Mesenchymal stem cell (in vitro differentiated cells and primary cell): ENCODE data around the gene LAMA5.
A peak's percentile ranks its signal among the peaks of the same experiment; 100 is the strongest.

ENCODE experiments used
- DNase-seq: peaks from one replicate; pipeline ENCODE4 v3.0.0-alpha.2; 2013
- H2AFZ ChIP-seq: one replicate; pipeline ENCODE4 v1.6.1; 2013; ENCODE audit warnings: low read depth, mild to moderate bottlenecking, control low read depth, inconsistent platforms, low read length, moderate library complexity
- H2AK5ac ChIP-seq: 2 replicates; pipeline ENCODE4 v1.6.1; 2013; ENCODE audit warnings: low read length, moderate library complexity, mild to moderate bottlenecking, inconsistent platforms; ENCODE audit not compliant: severe bottlenecking
- H2BK120ac ChIP-seq: one replicate; pipeline ENCODE4 v1.6.1; 2013; ENCODE audit warnings: low read depth, mild to moderate bottlenecking, inconsistent platforms, low read length, moderate library complexity
- H2BK12ac ChIP-seq, 2 experiments: one replicate each; pipeline ENCODE4 v1.6.1; 2013; ENCODE audit warnings: inconsistent platforms in 2 of 2, low read length in 2 of 2, mild to moderate bottlenecking in 2 of 2, moderate library complexity in 2 of 2, control low read depth in 1 of 2
- H2BK15ac ChIP-seq: one replicate; pipeline ENCODE4 v1.6.1; 2013; ENCODE audit warnings: mild to moderate bottlenecking, low read depth, inconsistent platforms; ENCODE audit not compliant: poor library complexity, severe bottlenecking
- H2BK5ac ChIP-seq: 2 replicates; pipeline ENCODE4 v1.6.1; 2013; ENCODE audit warnings: low read depth, mild to moderate bottlenecking, low read length, control low read depth, inconsistent platforms; ENCODE audit not compliant: poor library complexity, severe bottlenecking
- H3K14ac ChIP-seq, 2 experiments: one replicate each; pipeline ENCODE4 v1.6.1; 2013; ENCODE audit warnings: inconsistent platforms in 2 of 2, low read length in 2 of 2, control low read depth in 1 of 2, mild to moderate bottlenecking in 1 of 2, moderate library complexity in 1 of 2
- H3K18ac ChIP-seq, 2 experiments: one replicate each; pipeline ENCODE4 v1.6.1; 2013; ENCODE audit warnings: inconsistent platforms in 2 of 2, low read length in 2 of 2, control low read depth in 1 of 2, low read depth in 1 of 2, mild to moderate bottlenecking in 1 of 2
- H3K23ac ChIP-seq, 2 experiments: one replicate each; pipeline ENCODE4 v1.6.1; 2013; ENCODE audit warnings: inconsistent platforms in 2 of 2, low read length in 2 of 2, mild to moderate bottlenecking in 2 of 2, moderate library complexity in 2 of 2, control low read depth in 1 of 2
- H3K27ac ChIP-seq: 2 replicates; pipeline ENCODE4 v1.5.1; 2013; ENCODE audit warnings: mild to moderate bottlenecking, moderate library complexity, low read length, control low read depth, inconsistent platforms; ENCODE audit not compliant: poor library complexity, severe bottlenecking
- H3K27me3 ChIP-seq, 2 experiments: 2 replicates each; pipeline versions ENCODE4 v1.6.1 to v1.7.0; 2013; ENCODE audit warnings: low read length in 2 of 2, mild to moderate bottlenecking in 2 of 2, moderate library complexity in 2 of 2, control low read depth in 1 of 2, inconsistent platforms in 1 of 2; ENCODE audit not compliant: control insufficient read depth in 1 of 2, insufficient read depth in 1 of 2
- H3K36me3 ChIP-seq, 2 experiments: 2 replicates each; pipeline versions ENCODE4 v1.6.1 to v1.7.0; 2013; ENCODE audit warnings: low read length in 2 of 2, control low read depth in 1 of 2, inconsistent platforms in 1 of 2, low read depth in 1 of 2, mild to moderate bottlenecking in 1 of 2; ENCODE audit not compliant: insufficient read depth in 2 of 2, control insufficient read depth in 1 of 2
- H3K4ac ChIP-seq, 2 experiments: one replicate each; pipeline ENCODE4 v1.6.1; 2013; ENCODE audit warnings: inconsistent platforms in 2 of 2, low read length in 2 of 2, mild to moderate bottlenecking in 2 of 2, moderate library complexity in 2 of 2, control low read depth in 1 of 2, low read depth in 1 of 2
- H3K4me1 ChIP-seq: 2 replicates; pipeline ENCODE4 v1.6.1; 2013; ENCODE audit warnings: low read depth, low read length, control low read depth; ENCODE audit not compliant: control insufficient read depth, insufficient read depth
- H3K4me2 ChIP-seq: 2 replicates; pipeline ENCODE4 v1.6.1; 2013; ENCODE audit warnings: low read length, mild to moderate bottlenecking, inconsistent platforms; ENCODE audit not compliant: poor library complexity, severe bottlenecking
- H3K4me3 ChIP-seq, 2 experiments: 2 replicates each; pipeline versions ENCODE4 v1.5.1 to v1.7.0; 2013; ENCODE audit warnings: low read length in 2 of 2, mild to moderate bottlenecking in 2 of 2, control low read depth in 1 of 2, low read depth in 1 of 2; ENCODE audit not compliant: insufficient read depth in 1 of 2
- H3K79me1 ChIP-seq: replicated peaks from 2 replicates; pipeline ENCODE4 v1.6.1; 2013; ENCODE audit warnings: mild to moderate bottlenecking, control low read depth, low read length, inconsistent platforms; ENCODE audit not compliant: poor library complexity, severe bottlenecking
- H3K9ac ChIP-seq: 2 replicates; pipeline ENCODE4 v1.7.0; 2013; ENCODE audit warnings: mild to moderate bottlenecking, low read length, moderate library complexity
- H3K9me3 ChIP-seq: 2 replicates; pipeline ENCODE4 v1.7.0; 2013; ENCODE audit warnings: mild to moderate bottlenecking, low read length; ENCODE audit not compliant: control insufficient read depth
- H4K8ac ChIP-seq: one replicate; pipeline ENCODE4 v1.6.1; 2013; ENCODE audit warnings: inconsistent platforms, mild to moderate bottlenecking, low read length, moderate library complexity
- H4K91ac ChIP-seq: one replicate; pipeline ENCODE4 v1.6.1; 2013; ENCODE audit warnings: mild to moderate bottlenecking, low read length, inconsistent platforms
- WGBS: methylation state at CpG from one replicate; pipeline ENCODE4 v1.1.7; 2013; ENCODE audit warnings: mixed read lengths; 5-methylcytosine and 5-hydroxymethylcytosine counted together

LAMA5 gene

DNA sequence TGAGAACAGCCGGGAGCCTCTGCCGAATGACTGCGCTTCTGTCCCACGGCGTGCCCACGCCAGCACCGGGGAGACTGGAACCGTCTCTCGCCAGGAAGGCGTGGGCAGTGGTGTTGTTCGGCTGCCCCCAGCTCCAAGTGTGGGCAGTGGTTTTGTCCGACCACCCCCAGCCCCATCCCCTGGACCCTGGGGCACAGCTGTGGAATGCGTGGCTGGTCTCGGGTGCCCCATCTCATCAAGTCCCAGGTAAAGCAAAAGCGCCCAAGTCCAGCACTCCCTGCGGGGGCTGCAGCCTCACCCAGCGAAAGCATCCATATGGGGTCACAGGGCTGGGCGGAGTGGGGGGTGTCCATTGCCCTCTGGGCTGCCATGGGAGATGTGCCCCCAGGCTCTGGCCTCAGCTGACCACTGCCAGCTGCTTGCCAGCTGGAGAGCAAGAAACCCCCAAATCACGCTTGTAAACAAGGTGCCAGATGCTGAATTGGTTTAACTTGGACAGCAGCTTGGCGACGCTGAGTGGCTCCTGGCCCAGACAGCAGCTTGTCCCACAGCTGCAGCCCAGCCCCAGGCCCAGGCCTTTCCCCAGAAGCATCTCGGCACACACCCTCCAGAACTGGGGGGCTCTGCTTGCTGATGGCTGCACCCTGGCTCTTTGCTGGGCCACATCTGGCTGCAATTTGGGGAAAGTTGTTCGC, 35.5 kb upstream of the LAMA5 start:
- no peak overlapping the region for H2AK5ac ChIP-seq
- peaks cover 1 to 49% of the 10 kb centered on the region in 2 experiments for H3K36me3 ChIP-seq
- H2BK15ac ChIP-seq = no peak overlapping the region
- no peak overlapping the region for H3K4ac ChIP-seq
- peaks cover 28% of the 10 kb centered on the region for H3K79me1 ChIP-seq
- H2BK120ac ChIP-seq = no peak overlapping the region
- H3K27ac ChIP-seq = no peak overlapping the region
- no peak overlapping the region for H4K91ac ChIP-seq
- no peak overlapping the region for H2BK5ac ChIP-seq
- H3K9me3 ChIP-seq = no peaks in the 10 kb centered on the region
- no peak overlapping the region for H3K4me2 ChIP-seq
- no peak overlapping the region for H3K18ac ChIP-seq
- H3K4me1 ChIP-seq = peaks cover 27% of the 10 kb centered on the region
- no peak overlapping the region for H4K8ac ChIP-seq
- no peak overlapping the region for H3K23ac ChIP-seq
- H3K4me3 ChIP-seq = no peak overlapping the region
- no peaks in the 10 kb centered on the region for H3K27me3 ChIP-seq
- WGBS = 97% methylated on average over 23 of the region's 23 CpGs
- H3K9ac ChIP-seq = no peak overlapping the region
- no peak for DNase-seq
- no peak overlapping the region for H3K14ac ChIP-seq
- H2BK12ac ChIP-seq = no peak overlapping the region
- H2AFZ ChIP-seq = no peak overlapping the region

DNA sequence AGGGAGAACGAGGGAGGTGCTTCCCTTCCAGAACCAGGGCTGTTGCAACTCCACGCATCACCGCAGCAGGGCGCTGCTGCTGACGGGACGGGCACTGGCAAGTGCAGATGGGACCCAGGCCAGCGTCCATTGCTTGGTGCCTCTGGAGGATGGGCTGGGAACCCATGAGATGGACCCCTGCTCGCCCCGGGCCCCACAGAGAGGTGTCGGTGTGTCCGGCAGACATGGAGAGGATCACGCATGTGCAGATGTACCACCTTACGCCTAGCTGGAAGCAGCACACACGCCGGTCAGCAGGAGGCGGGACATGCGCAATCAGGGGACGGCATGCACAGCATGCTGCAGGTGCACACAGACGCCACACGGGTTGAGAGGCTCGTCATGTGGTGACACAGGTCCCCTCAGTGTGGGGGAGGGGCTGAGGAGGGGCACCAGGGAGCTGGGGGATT, 34.2 kb upstream of the LAMA5 start:
- H3K4me3 ChIP-seq = peak overlapping the region in 1 of 2 experiments; percentile 7
- no peaks in the 10 kb centered on the region for H3K27me3 ChIP-seq
- no peak overlapping the region for H3K27ac ChIP-seq
- no peak overlapping the region for H2AK5ac ChIP-seq
- no peak overlapping the region for H2BK5ac ChIP-seq
- no peak overlapping the region for H3K4ac ChIP-seq
- H3K18ac ChIP-seq = peak overlapping the region in 1 of 2 experiments; percentile 53
- peak; percentile 26 for DNase-seq
- H2AFZ ChIP-seq = no peak overlapping the region
- no peak overlapping the region for H3K14ac ChIP-seq
- no peaks in the 10 kb centered on the region for H3K9me3 ChIP-seq
- no peak overlapping the region for H4K91ac ChIP-seq
- no peak overlapping the region for H3K9ac ChIP-seq
- H2BK120ac ChIP-seq = no peak overlapping the region
- H3K4me1 ChIP-seq = peaks cover 19% of the 10 kb centered on the region
- H2BK15ac ChIP-seq = no peak overlapping the region
- no peak overlapping the region for H3K4me2 ChIP-seq
- H3K36me3 ChIP-seq = peaks cover 6 to 62% of the 10 kb centered on the region in 2 experiments
- 64% methylated on average over 21 of the region's 21 CpGs for WGBS
- no peak overlapping the region for H2BK12ac ChIP-seq
- H4K8ac ChIP-seq = no peak overlapping the region
- H3K23ac ChIP-seq = no peak overlapping the region
- peaks cover 27% of the 10 kb centered on the region for H3K79me1 ChIP-seq

DNA sequence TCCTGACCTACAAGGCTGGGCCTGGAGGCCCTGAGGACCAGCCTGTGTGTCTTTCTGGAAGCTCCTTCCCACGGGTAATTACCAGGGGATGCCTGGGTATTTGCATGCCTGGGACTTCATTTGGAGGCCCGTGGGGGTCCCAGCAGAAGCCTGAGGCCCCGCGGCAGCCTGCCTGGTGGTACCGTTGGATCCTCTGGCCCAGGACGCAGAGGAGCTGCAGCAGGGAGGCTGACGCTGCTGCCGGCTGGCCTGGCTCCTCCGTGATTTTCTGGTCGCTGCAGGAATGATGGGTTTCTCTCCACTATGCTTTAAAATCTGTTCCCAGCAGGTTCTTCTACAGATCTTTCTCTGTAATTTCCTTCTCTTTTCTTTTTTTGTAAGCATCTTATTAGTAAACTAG, 33.4 kb upstream of the LAMA5 start:
- H3K4me3 ChIP-seq = no peak overlapping the region
- no peak overlapping the region for H3K4me2 ChIP-seq
- H4K91ac ChIP-seq = no peak overlapping the region
- no peak overlapping the region for H2BK15ac ChIP-seq
- H3K9me3 ChIP-seq = no peaks in the 10 kb centered on the region
- peaks cover 11% of the 10 kb centered on the region for H3K4me1 ChIP-seq
- no peak overlapping the region for H2BK12ac ChIP-seq
- H3K18ac ChIP-seq = no peak overlapping the region
- H3K9ac ChIP-seq = no peak overlapping the region
- H3K14ac ChIP-seq = no peak overlapping the region
- no peak overlapping the region for H3K23ac ChIP-seq
- no peak for DNase-seq
- H2AFZ ChIP-seq = no peak overlapping the region
- H3K27ac ChIP-seq = no peak overlapping the region
- no peak overlapping the region for H3K4ac ChIP-seq
- H2AK5ac ChIP-seq = no peak overlapping the region
- peaks cover 18% of the 10 kb centered on the region for H3K79me1 ChIP-seq
- H2BK120ac ChIP-seq = no peak overlapping the region
- H4K8ac ChIP-seq = no peak overlapping the region
- H2BK5ac ChIP-seq = no peak overlapping the region
- WGBS = 83% methylated on average over 8 of the region's 10 CpGs
- no peaks in the 10 kb centered on the region for H3K27me3 ChIP-seq
- H3K36me3 ChIP-seq = peaks cover 6 to 70% of the 10 kb centered on the region in 2 experiments

DNA sequence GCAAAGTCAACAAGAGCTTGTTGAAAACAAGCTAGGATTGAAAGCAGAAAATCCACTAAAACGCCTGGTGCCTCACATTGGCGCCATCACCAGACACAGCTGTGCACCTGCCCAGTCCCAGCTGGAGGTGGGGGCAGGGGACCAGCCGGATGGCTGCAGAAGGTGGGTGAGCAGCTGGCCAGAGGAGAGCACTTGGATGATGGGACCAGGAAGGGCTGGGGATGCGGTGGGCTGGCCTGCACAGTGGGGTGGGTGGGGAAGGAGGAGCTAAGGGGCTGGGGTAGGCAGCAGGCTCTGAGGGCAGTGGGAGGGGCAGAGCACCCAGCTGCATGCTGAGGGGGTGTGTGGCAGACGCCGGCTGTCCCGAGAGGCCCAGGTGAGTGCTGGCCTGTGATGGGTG, 32.9 kb upstream of the LAMA5 start:
- no peaks in the 10 kb centered on the region for H3K27me3 ChIP-seq
- peaks cover 6% of the 10 kb centered on the region for H3K4me1 ChIP-seq
- H3K4ac ChIP-seq = no peak overlapping the region
- H2AFZ ChIP-seq = no peak overlapping the region
- H2BK5ac ChIP-seq = no peak overlapping the region
- no peaks in the 10 kb centered on the region for H3K9me3 ChIP-seq
- H3K9ac ChIP-seq = no peak overlapping the region
- H3K14ac ChIP-seq = no peak overlapping the region
- H3K36me3 ChIP-seq = peaks cover 6 to 75% of the 10 kb centered on the region in 2 experiments
- no peak overlapping the region for H3K4me2 ChIP-seq
- no peak overlapping the region for H3K27ac ChIP-seq
- H2AK5ac ChIP-seq = no peak overlapping the region
- no peak overlapping the region for H2BK120ac ChIP-seq
- no peak overlapping the region for H2BK12ac ChIP-seq
- H3K79me1 ChIP-seq = peaks cover 17% of the 10 kb centered on the region
- DNase-seq = no peak
- no peak overlapping the region for H4K91ac ChIP-seq
- no peak overlapping the region for H3K4me3 ChIP-seq
- whole genome bisulfite sequencing = 94% methylated on average over 7 of the region's 7 CpGs
- no peak overlapping the region for H2BK15ac ChIP-seq
- no peak overlapping the region for H3K18ac ChIP-seq
- no peak overlapping the region for H3K23ac ChIP-seq
- H4K8ac ChIP-seq = no peak overlapping the region
